Loucy (cell line): Measurements from ENCODE around the gene FZD10.

Experiments used
- CTCF ChIP-seq: fragments of 200-600 bp; sonication (generic); conservative IDR thresholded peaks from 2 replicates; pipeline ENCODE4 v1.5.1; 2014; ENCODE audit warnings: mild to moderate bottlenecking, antibody characterized with exemption, low read length
- EZH2phosphoT487 ChIP-seq: fragments of 200-600 bp; IDR thresholded peaks from 2 replicates; pipeline ENCODE4 v1.6.1; 2018; ENCODE audit warnings: antibody characterized with exemption, mild to moderate bottlenecking, moderate library complexity, borderline replicate concordance

- TF ChIP-seq CTCF = no peak
- no peak for TF ChIP-seq EZH2phosphoT487
These were observed 27.7 kb upstream of the FZD10 start for GRCh38 chr12:130134563-130134915.
